ENCODE data around the gene RPS28.
"Not testable (repeated sequence)": the region's sequence is repeated elsewhere in the genome, so short reads cannot be mapped to it uniquely, and the experiment has no call there.

The RPS28 gene

GRCh38 chr19:8321986-8322637 is 816 bp downstream of the RPS28 start:
- no peak for DNase-seq

- no peak for DNase-seq
Observed at GRCh38 chr19:8322638-8322997, 1.3 kb downstream of the RPS28 start.

GRCh38 chr19:8323781-8324185 is 2.5 kb downstream of the RPS28 start:
- no peak for DNase-seq

GRCh38 chr19:8324186-8325050 is 3.1 kb downstream of the RPS28 start:
- DNase-seq = no peak

- no peak for DNase-seq
Observed at GRCh38 chr19:8325454-8325853, 4.2 kb downstream of the RPS28 start.

- no peak for DNase-seq
Observed at GRCh38 chr19:8329996-8330395, 8.7 kb downstream of the RPS28 start.

GRCh38 chr19:8331263-8331845 is 10.1 kb downstream of the RPS28 start:
- no peak for DNase-seq

GRCh38 chr19:8332976-8333766 is 11.9 kb downstream of the RPS28 start:
- no peak for DNase-seq

GRCh38 chr19:8333767-8334457 is 12.6 kb downstream of the RPS28 start:
- no peak for DNase-seq

- no peak for DNase-seq
Observed at GRCh38 chr19:8334458-8335342, 13.4 kb downstream of the RPS28 start.

GRCh38 chr19:8335343-8336071 is 14.2 kb downstream of the RPS28 start:
- no peak for DNase-seq

- DNase-seq = no peak
Observed at GRCh38 chr19:8336072-8336569, 14.8 kb downstream of the RPS28 start.

- DNase-seq = no peak
Observed at GRCh38 chr19:8336660-8337059, 15.4 kb downstream of the RPS28 start.

GRCh38 chr19:8337728-8338127 is 16.4 kb downstream of the RPS28 start:
- DNase-seq = no peak

GRCh38 chr19:8338835-8339234 is 17.5 kb downstream of the RPS28 start:
- DNase-seq = no peak

GRCh38 chr19:8340341-8341096 is 19.2 kb downstream of the RPS28 start:
- DNase-seq = no peak

- not testable (repeated sequence) for DNase-seq
Observed at GRCh38 chr19:8341504-8341903, 20.2 kb downstream of the RPS28 start.

GRCh38 chr19:8342316-8342683 is 21.0 kb downstream of the RPS28 start:
- no peak for DNase-seq

GRCh38 chr19:8342684-8343482 is 21.6 kb downstream of the RPS28 start, which contains the start of gene KANK3:
Gene KANK3, minus strand, starts transcription at chr19:8343262. Its CDS starts 5,434 bp downstream, at chr19:8337828.
- peak; percentile 84 for DNase-seq

Data from activated CD4-positive, alpha-beta T cell treated with anti-CD3 and anti-CD28 coated beads for 1 hour (primary cell).